Right renal cortex interstitium (tissue), 3 donors: ENCODE results near the gene C1GALT1C1L. TPM values are rescaled to one million over a fixed set of nuclear protein-coding genes. Genes with fewer than 3 reads are reported as not detected.
A peak's percentile ranks its signal among the peaks of the same experiment; 100 is the strongest.
"Not testable (repeated sequence)": the region's sequence is repeated elsewhere in the genome, so short reads cannot be mapped to it uniquely, and the experiment has no call there.

Experiments
- DNase-seq, 3 donors: peaks; one replicate each; pipeline ENCODE4 v3.0.0-alpha.2; 2013; ENCODE audit warnings: low read depth in 3 of 3, low spot score in 2 of 3
- polyA plus RNA-seq, 3 donors: library from polyadenylated mRNA; unstranded; fragments of 120-200 nt; gene quantifications; one replicate each; pipeline ENCODE4 v1.2.1, GENCODE V29; 2013; ENCODE audit not compliant: insufficient read length in 3 of 3

The C1GALT1C1L gene
- polyA plus RNA-seq, 3 donors = 2.8 to 5.2 (median 4.8) TPM

DNA sequence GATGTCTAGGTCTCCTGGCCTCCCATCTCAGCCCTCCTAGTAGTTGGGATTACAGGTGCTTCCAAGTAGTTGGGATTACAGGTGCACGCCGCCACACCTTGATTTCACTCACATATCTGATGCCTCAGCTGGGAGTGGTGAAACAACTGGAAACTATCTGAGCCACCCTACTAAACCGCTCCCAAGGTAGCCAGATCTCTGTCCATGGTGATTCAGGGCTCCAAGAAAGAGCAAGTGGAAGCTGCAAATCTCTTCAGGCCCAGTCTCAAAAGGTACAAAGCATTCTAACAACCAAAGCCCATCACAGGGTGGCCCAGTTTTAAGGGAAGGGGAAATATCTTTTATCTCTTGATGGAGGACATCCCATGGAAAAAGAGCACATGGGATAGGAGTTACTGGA is 19.0 kb downstream of the C1GALT1C1L start:
- no peak for DNase-seq

DNA sequence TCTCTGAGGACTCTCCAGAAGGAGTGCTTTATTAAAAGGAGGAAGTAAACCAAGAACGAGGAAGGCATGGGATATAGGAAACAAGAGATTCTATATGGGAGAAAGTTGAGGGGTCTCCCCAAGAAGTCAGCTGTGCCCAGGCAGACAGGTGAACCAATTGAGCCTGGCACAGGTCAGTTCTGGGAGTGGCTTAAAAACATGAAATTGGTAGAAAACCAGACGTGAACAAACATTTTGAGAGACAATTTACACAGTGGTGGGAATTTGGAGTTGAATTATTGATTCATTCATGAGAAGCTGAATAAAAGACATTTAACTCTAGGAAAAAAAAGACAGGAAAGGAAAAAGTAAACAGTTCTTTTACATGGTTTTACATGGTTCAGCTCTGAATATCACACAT is 22.7 kb downstream of the C1GALT1C1L start:
- no peak for DNase-seq

DNA sequence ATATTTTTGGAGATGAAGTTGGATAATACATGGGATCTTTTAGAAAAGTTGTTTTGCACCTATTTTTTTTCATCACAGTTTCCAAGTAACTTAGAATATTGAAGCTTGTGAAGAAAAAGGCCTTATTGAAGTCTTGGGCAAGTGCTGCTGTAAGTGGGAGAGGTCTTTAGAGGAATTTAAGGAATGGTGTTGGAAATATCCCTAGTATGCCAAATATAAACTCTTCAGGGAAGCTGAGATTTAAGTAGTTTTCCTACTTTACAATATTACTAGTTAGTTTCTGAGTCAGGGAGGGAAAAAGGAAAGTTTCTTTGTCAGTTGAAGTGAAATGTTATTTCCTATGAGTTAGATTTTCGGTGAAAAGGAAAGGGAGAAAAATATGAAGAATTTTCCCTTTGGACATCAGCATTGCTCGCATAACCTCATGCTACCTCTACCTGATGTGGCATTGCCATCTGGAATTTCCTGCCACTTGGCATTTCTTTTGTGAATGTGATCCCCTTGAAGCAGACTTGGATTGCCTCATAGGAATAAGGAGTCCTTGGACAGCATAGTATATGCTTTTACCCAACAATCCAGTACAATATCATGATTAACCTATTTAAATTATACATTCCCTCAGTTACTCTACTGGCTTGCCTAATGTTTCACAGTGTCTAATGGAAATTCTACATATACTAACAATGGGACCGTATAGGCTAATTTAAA is 27.1 kb downstream of the C1GALT1C1L start:
- DNase-seq = no peak

DNA sequence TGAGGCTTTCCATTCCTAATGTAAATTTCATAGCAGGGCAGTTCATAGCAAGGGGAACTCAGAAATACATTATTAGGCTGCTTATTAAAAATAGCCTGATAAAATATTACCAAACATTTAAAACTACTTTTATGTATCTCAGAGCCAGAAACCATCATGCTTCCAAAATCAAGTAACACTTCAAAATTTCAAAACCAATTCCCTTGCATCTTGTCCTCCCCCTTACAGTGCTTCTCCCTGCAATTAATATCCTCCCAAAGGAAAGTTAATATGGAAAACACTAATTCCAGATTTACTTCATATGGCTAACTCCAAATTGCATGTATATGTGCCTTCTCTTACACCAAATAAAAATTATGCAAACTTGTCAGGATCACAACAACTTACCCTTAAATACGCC is 32.5 kb downstream of the C1GALT1C1L start:
- DNase-seq = no peak

DNA sequence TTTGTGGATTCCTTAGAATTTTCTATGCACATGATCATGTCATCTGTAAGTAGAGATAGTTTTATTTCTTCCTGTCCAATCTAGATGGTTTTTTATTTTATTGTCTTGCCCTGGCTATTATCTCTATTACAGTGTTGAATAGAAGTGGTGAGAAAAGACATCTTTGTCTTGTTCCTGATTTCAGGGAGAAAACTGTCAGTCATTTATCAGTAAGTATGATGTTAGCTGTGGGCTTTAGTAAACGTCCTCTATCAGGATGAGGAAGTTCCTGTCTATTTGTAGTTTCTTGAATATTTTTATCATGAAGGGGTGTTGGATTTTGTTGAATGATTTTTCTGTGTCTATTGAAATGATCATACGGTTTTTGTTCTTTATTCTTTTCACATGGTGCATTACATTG is 33.9 kb downstream of the C1GALT1C1L start:
- no peak for DNase-seq

DNA sequence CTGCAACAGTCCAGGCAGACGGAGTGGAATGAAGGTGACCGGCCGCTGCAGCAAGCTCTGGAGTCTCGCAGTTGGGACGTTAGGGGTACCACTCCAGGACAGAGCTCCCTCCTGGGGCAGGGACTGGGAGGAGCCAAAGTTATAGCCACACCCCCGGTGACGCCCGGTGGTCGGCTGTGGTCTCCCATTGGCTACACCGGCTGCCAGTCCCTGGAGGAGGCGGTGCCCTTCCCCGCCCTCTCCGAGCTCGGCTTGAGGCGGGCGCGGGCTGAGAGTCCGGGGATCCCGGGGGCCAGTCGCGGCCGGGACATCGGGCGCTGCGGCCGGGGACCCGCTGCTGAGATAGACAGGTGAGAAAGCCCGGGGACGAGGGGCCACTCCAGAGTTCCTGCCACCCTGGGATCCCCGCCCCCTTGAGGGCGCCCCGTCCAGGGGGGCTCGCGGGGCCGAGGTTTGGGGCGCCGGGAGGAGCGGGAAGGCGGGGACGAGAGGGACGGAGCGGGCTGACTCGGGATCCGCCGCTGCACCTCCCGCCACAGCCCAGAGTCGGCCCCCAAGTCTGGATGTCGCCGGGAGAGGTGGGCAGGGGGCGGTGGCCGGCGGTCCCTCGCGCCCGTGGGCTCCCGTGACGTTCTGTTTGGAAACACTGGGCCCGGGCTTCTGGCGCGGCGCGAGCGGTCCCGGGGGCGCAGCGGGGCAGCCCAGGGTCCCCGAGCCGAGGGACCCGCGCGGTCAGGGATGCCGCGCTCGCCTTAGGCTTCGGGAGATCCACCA is 39.0 kb downstream of the C1GALT1C1L start, which contains the start of gene PLEKHH2:
Gene PLEKHH2, plus strand, starts transcription at position 231 of the 774 bp plus-strand sequence. CDS start 7,414 bp downstream, outside the sequence.
- peak; percentile 73 to 81 (median 78) for DNase-seq

DNA sequence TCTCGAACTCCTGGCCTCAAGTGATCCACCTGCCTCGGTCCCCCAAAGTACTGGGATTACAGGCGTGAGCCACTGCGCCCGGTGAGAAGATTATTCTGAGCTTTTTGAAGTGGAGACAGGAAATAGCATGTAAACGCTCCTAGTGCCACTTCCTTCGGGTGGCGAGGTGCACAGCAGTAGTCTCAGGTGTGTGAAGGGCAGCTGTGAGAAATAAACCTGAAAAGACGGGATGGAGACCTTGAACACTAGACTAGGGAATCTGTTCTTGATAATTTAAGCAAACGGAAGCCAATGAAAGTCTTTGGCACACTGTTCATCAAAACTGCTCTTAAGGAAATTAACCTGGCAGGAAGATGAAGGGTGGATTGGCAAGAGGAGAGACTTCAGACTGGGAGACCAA is 39.6 kb downstream of the C1GALT1C1L start:
- DNase-seq = peak in 1 of 3 donors; percentile 17

DNA sequence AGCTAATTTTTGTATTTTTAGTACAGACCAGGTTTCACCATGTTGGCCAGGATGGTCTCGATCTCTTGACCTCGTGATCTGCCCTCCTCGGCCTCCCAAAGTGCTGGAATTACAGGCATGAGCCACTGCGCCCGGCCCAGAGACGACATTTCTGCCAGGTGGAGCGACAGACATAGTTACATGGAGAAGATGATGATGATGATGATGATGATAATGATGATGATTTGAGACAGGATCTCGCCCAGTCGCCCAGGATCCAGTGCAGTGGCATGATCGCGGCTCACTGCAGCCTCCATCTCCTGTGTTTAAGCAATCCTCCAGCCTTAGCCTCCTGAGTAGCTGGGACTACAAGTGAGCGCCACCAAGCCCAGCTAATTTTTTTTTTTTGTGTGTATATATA is 40.1 kb downstream of the C1GALT1C1L start:
- DNase-seq = not testable (repeated sequence)

DNA sequence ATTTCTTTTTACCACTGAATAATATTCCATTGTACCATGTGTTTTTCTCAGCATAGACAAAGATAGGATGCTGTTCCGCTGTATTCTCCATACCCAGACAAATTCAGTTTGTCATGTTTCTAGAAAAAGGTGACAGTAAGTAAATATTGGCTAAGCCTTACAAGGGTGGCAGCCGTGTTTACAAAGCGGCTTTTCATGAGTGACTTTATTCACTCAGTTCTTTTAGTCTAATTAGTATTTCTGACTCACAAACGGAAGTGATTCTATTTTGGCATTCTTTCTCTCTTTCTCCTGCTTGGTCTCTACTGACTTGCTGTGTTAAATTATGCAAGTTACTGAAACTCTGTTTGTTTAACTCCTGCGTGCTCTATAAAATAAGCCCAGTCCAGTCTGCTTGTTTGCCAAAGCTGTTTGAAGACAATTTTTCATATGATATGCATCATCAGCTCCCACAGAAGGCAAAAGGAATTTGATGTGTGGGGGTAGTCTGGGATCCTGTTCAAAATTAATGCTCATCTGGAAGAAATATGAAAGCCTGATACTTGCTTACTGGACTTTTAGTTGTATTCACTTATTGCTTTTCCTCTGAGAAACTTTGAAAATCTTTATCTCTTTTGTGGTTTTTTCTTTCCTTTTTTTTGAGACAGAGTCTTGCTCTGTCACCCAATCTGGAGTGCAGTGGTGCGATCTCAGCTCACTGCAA is 41.5 kb downstream of the C1GALT1C1L start:
- DNase-seq = peak; percentile 43 to 50 (median 44)

DNA sequence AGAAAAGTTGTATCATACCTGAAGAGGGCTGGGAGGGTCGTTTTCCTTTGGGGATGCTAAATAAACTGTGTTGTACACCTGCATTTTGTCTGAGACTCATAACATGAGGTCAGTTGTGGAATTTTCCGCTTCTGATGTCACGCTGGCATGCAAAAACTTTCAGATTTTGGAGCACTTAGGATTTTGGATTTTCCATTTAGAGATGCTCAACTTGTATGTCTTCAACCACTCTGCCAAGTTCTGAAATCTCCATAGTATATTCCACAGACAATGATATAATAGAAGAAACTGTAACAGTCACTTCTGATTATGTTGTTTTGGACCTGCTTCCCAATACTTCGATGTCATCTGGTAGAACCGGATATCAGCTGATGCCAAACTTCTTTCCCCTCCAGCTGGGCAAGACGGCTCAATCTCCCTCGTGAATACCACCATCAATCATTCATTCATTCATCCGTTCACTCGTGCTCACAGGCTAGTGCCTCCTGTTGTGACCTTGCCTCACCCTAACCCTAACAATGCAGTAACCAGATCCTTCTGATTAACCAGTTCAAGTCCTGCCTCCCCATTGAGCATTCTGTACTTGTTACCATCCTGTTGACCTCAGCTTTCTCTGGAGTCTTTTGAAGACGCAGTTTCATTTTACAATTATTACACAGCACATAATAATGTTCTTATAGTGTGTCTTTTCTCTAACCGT is 44.5 kb downstream of the C1GALT1C1L start:
- no peak for DNase-seq

Other genes starting within 250 kb of the C1GALT1C1L start
- gene THADA, start 80.4 kb downstream of the C1GALT1C1L start, polyA plus RNA-seq = 10 to 100 TPM; 33.6 to 35.1 (median 34.5) TPM
- 10 to 100 TPM; 18.9 to 29.2 (median 20.1) TPM for gene PLEKHH2, start 39.2 kb downstream of the C1GALT1C1L start, polyA plus RNA-seq
- 10 to 100 TPM; 77.1 to 99.1 (median 84.2) TPM for gene DYNC2LI1, start 97.6 kb upstream of the C1GALT1C1L start, polyA plus RNA-seq
- under 1 TPM; 0.31 to 0.55 (median 0.50) TPM for gene ABCG5, start 162.4 kb upstream of the C1GALT1C1L start, polyA plus RNA-seq
- 1 to 10 TPM in 1 of 3 donors, under 1 TPM in 2; 0.75 to 1.2 (median 0.79) TPM for gene ABCG8, start 162.5 kb upstream of the C1GALT1C1L start, polyA plus RNA-seq